AG04450 (cell line): ENCODE results near the gene SIGLEC1. TPM values are rescaled to one million over a fixed set of nuclear protein-coding genes. Genes with fewer than 3 reads are reported as not detected.

Source experiments
- CTCF ChIA-PET: fragments of 300-600, 350-600 bp; formaldehyde crosslinking; extraction: SDS; loops from one replicate; lab custom pipeline; 2022; ENCODE audit warnings: antibody characterized with exemption, inconsistent platforms; lab: Charles Lee
- POLR2A ChIA-PET: fragments of 350-600 bp; formaldehyde crosslinking; extraction: SDS; loops from one replicate; lab custom pipeline; 2021; ENCODE audit warnings: antibody characterized with exemption, inconsistent platforms; lab: Yijun Ruan, JAX
- DNase-seq: peaks from one replicate; pipeline ENCODE4 v3.0.0-alpha.2; 2011; ENCODE audit warnings: low read depth, low spot score
- H3K27ac ChIP-seq: one replicate; pipeline ENCODE4 v1.5.1; 2012; ENCODE audit warnings: low read depth, low read length, control low read depth
- H3K27me3 ChIP-seq: one replicate; pipeline ENCODE4 v1.6.0; 2012; ENCODE audit warnings: low read length; ENCODE audit not compliant: control insufficient read depth, insufficient read depth
- H3K4me3 ChIP-seq: 2 replicates; pipeline ENCODE4 v1.5.1; 2011; ENCODE audit warnings: mild to moderate bottlenecking, low read depth, low read length, control low read depth
- H3K9me3 ChIP-seq: 2 replicates; pipeline ENCODE4 v1.5.1; 2012; ENCODE audit warnings: low read length; ENCODE audit not compliant: control insufficient read depth, insufficient read depth
- CTCF ChIP-seq: IDR thresholded peaks from 2 replicates; pipeline ENCODE4 v1.5.1; 2011; ENCODE audit warnings: low read depth, low read length, control low read depth, inconsistent platforms
- polyA plus RNA-seq: library from polyadenylated mRNA; depleted of rRNA; stranded (reverse); fragments of >200 nt; gene quantifications from 2 replicates; pipeline ENCODE4 v1.2.3, GENCODE V29; 2011

Gene SIGLEC1
- polyA plus RNA-seq, 1 experiment, result not detected

- POLR2A ChIA-PET, result no interaction called here
- no peaks in the 10 kb centered on the region; the same call in 1 of the 2 replicates for H3K9me3 ChIP-seq
- no peak overlapping the region for H3K4me3 ChIP-seq
- no peak overlapping the region for H3K27ac ChIP-seq
- DNase-seq, result no peak
- H3K27me3 ChIP-seq, result no peaks in the 10 kb centered on the region
- CTCF ChIA-PET, result interaction anchor here (1.0 to 6.5 kb wide), 5 partner anchors 36 to 111 kb away, joined by 3 to 110 read pairs (median 5); partner anchors contain the start of gene SPEF1
- TF ChIP-seq CTCF, result no peak
Observed at GRCh38 chr20:3674447-3674846, 38.0 kb downstream of the SIGLEC1 start.

- POLR2A ChIA-PET, result interaction anchor here (1.7 kb wide), 1 partner anchor 14 kb away, joined by 3 read pairs; no protein-coding TSS in a partner anchor
- no peak for TF ChIP-seq CTCF
- Histone ChIP-seq H3K27ac (no peak overlapping the region), H3K27me3 (no peaks in the 10 kb centered on the region), H3K9me3 (no peaks in the 10 kb centered on the region; the same call in 1 of the 2 replicates), H3K4me3 (no peak overlapping the region)
- DNase-seq, result no peak
- CTCF ChIA-PET, result interaction anchor here (1.0 to 6.5 kb wide), 3 partner anchors 37 to 110 kb away, joined by 3 to 110 read pairs (median 5); no protein-coding TSS in a partner anchor
Observed at GRCh38 chr20:3673221-3674070, 39.0 kb downstream of the SIGLEC1 start.

GRCh38 chr20:3672547-3673171, 39.7 kb downstream of the SIGLEC1 start:
- no peak for TF ChIP-seq CTCF
- ChIA-PET CTCF (interaction anchor here (0.8 to 6.5 kb wide), 3 partner anchors 38 to 80 kb away, joined by 3 to 110 read pairs (median 11); no protein-coding TSS in a partner anchor), POLR2A (interaction anchor here (1.7 kb wide), 1 partner anchor 15 kb away, joined by 3 read pairs; no protein-coding TSS in a partner anchor)
- H3K27me3 ChIP-seq, result no peaks in the 10 kb centered on the region
- DNase-seq, result no peak
- H3K4me3 ChIP-seq, result no peak overlapping the region
- H3K27ac ChIP-seq, result no peak overlapping the region
- no peaks in the 10 kb centered on the region; the same call in 1 of the 2 replicates for H3K9me3 ChIP-seq

GRCh38 chr20:3671986-3672546, 40.3 kb downstream of the SIGLEC1 start:
- CTCF ChIA-PET, result interaction anchor here (0.8 to 3.0 kb wide), 2 partner anchors 39 to 81 kb away, joined by 3 to 11 read pairs; no protein-coding TSS in a partner anchor
- POLR2A ChIA-PET, result interaction anchor here (1.7 kb wide), 1 partner anchor 15 kb away, joined by 3 read pairs; no protein-coding TSS in a partner anchor

More at GRCh38 chr20:3671986-3672546, 40.3 kb downstream of the SIGLEC1 start:
- no peak for DNase-seq
- Histone ChIP-seq H3K9me3 (no peaks in the 10 kb centered on the region; the same call in 1 of the 2 replicates), H3K4me3 (no peak overlapping the region), H3K27ac (no peak overlapping the region), H3K27me3 (no peaks in the 10 kb centered on the region)
- no peak for TF ChIP-seq CTCF
